HG03139 (cell line): Measurements from ENCODE around the gene COL4A2.
"Not testable (repeated sequence)": the region's sequence is repeated elsewhere in the genome, so short reads cannot be mapped to it uniquely, and the experiment has no call there.

Experiments
- ATAC-seq: cut with Tn5 transposase; IDR thresholded peaks from one replicate; pipeline ENCODE4 v1.9.1; 2021; ENCODE audit not compliant: unreplicated experiment

The COL4A2 gene

DNA sequence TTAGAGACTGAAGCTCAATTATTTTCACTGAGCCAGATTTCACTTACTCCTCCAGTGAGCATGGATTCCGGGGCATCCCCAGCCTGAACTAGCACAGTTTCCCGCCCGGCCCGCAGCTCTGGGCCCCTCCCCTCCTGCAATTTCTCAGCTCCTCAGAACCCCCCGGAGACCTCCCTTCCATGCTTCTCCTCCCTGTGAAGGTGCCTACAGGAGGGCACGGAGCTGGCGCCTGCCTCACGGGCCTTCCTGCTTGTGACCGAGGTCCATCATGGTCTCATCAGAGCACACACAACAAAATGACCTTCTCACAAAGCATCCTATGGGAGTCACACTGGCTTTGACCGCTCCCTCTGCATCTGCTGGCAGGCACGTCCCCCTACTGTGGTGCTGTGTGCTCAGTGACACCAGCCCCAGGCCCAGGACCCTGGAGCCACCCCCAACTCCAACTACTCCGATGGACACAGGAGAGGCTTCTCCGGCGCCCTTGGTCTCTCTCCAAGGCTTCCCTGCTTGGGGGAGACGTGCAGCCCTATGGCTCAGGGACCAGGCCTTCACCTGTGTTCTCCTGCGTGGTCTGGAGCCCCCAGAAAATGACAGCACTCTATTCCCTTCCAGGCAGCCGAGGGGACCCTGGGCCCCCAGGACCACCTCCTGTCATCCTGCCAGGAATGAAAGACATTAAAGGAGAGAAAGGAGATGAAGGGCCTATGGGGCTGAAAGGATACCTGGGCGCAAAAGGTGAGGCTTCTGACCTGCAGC is 177.4 kb downstream of the COL4A2 start:
- no peak for ATAC-seq

DNA sequence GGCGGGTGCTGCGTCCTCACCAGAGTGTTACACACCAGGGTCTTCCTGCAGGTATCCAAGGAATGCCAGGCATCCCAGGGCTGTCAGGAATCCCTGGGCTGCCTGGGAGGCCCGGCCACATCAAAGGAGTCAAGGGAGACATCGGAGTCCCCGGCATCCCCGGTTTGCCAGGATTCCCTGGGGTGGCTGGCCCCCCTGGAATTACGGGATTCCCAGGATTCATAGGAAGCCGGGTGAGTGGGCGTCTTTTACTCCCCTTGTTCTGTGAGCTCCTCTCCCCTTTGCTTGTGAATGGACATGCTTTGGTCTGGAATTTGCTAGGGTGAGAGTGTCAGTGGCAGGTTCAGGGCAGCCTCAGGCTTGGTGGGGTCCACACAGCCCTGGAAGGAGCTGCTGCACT is 178.5 kb downstream of the COL4A2 start:
- no peak for ATAC-seq

DNA sequence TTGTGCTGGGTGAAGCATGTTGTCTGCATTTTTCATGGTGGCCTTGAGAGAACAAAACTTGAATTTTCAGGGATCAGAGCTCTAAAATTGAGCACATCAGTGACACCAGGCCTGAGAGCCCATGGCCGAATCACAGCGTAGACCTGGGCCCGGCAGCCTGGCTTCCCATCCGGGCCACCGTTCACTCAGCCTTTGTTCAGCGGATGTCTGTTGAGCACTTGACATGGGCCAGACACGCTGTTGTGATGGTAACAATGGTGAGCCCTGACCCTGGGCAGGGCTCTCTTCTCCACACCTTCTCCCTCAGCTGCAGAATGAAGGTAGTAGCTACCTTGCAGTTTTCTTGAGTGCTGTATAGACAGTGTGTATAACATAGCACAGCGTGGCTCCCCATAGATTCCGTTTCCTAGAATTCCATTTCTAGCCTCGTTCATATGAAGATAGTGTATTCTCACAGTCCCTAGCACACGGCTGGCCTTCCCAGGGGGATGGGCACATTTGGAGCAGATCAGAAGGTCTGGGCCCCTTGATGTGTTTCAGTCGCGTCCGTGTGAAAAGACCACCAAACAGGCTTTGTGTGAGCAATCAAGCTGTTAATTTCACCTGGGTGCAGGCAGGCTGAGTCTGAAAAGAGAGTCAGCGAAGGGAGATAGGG is 179.1 kb downstream of the COL4A2 start:
- no peak for ATAC-seq

DNA sequence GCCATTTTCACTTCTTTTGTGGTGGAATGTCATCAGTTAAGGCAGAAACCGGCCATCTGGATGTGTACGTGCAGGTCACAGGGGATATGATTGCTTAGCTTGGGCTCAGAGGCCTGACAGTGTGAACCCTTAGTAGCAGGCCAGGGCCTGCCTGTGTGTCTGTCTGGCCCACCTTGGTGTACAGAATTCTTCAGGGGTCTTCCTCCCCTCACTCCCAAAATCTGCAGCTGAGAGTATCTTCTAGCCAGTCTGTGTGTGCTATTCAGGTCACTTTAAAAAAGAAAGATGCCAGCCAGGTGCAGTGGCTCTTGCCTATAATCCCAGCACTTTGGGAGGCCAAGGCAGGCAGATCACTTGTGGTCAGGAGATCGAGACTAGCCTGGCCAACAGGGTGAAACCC is 179.8 kb downstream of the COL4A2 start:
- ATAC-seq = not testable (repeated sequence)

DNA sequence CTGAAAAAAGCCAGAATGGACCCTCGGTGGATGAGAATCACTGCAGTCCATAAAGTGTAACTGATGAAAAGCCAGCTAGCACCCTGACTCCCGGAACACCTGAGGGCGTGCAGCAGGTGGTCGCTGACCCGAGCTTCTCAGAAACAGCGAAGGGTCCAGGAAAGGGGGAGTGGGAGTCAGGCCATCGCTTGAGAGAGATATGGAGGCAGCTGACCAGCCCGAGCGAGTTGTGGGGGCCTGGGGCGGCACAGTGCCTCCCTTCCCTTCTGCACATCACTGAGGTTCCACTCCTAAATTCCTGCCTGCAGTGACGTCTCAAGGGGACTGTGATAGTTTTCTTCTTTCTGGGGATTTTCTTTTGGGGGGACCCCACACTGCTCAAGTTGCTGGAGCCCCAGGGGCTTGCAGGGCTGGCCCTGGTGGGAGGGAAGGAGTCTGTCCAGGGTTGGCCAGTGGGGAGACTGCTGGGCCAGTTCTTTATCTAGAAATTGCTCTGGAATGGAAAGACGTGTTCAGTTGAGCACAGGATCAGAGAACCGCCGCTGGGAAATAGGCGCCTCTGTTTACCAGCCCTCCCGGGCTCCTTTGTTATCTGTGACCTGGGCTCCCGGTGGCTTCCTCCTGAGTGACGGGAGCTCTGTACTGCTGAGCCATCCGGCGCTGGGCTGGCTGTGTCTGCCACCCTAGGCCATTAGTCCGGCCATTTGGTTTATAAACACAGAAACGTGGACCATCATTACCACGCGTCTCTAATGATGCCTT is 183.1 kb downstream of the COL4A2 start:
- no peak for ATAC-seq

DNA sequence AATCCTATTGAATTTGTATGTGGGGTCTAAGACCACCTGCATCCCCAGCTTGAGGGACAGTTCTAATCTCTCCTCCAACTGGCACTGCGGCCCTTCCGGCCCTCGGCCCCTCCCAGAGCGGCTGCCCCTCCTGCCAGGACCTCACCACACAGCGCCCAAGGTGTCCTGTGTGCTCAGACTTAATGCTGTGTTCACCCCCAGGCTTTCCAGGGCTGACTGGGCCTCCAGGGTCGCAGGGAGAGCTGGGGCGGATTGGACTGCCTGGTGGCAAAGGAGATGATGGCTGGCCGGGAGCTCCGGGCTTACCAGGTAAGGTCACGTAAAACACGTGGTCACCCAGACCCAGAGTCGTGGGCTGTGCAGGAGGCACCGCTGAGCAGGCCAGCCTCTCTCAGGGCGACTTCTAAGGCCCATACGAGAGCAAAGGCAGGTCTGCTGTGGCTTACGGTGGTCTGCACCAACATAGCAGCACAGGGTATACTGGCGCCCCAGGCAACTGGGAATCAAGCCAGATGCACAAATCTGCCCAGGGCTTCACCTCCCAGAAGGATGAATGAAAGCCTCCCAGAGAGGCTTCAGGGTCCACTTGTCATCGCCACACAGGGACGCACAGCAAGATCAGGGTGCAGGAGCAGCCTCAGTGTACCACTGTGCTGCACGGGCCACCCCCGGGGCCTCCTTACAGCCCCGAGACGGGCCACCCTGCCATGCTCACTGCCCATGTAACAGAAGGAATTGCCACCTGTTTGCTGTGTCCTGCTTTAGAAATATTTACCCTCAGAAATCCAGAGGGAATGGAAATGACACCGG is 185.0 kb downstream of the COL4A2 start:
- ATAC-seq = no peak

DNA sequence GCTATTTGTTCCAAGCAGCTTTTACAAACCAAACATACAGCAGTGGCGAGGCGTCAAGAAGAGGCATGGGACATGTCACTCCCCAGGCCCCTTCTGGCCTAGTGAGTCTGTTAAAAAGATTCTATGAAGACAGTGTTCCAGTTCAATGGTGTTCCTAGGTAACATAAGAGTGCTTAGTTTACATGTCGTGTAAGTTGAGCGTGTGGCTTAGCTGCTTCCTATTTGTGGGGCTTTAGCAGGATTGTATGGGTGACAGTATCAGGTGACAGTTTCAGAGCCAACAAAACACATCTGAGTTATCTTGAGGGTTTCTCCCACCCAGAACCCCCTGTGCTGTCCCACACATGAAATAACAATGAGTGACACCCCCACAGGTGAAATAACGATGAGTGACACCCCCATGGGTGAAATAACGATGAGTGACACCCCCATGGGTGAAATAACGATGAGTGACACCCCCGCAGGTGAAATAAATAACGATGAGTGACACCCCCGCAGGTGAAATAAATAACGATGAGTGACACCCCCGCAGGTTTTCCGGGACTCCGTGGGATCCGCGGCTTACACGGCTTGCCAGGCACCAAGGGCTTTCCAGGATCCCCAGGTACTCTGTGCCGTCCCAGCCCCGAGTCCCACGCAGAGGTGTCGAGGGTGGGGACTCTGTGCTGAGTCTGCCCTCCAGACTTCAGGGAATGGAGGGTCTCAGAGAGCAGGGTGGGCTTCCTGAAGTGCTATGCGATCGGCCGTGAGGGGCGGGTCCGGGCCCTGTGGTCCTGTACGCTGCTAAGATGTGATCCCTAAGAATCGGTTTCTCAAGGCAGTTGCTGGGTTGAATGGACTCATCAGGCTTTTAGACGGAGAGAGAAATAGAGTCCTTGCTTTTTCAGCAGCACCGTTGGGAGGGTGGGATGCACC is 185.9 kb downstream of the COL4A2 start:
- ATAC-seq = no peak

DNA sequence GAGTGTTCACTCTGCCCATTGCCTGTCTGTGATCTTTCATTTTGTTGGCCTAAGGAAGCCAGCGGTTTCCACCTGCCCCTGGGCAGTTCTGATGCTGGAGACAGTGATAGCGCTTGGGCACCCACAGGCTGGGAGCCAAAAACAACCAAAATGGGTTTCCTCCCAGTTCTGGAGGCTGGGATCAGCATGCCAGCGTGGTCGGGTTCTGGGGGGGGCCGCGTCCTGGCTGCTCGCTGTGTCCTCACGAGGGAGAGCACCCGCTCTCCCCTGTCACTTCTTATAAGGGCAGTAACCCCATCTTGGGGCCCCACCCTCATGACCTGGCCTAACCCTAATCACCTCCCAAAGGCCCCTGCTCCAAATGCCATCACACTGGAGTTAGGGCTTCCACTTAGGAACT is 186.5 kb downstream of the COL4A2 start:
- no peak for ATAC-seq

DNA sequence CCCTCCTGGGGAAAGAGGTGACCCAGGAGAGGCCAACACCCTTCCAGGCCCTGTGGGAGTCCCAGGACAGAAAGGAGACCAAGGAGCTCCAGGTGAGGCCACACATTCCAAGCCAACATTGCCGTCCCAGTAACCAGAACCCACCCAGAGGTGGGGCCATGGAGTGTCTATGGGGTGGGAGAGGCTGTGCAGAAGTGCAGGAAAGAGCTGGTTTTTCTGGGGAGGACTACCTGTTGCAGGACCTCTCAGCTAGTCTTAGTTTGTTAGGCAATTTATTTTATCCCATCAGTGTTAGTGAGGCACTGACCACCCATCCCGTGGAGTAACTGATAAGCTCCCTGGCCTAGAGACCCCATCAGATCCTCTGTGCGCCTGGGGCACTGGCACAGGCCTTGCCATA is 188.3 kb downstream of the COL4A2 start:
- ATAC-seq = no peak

DNA sequence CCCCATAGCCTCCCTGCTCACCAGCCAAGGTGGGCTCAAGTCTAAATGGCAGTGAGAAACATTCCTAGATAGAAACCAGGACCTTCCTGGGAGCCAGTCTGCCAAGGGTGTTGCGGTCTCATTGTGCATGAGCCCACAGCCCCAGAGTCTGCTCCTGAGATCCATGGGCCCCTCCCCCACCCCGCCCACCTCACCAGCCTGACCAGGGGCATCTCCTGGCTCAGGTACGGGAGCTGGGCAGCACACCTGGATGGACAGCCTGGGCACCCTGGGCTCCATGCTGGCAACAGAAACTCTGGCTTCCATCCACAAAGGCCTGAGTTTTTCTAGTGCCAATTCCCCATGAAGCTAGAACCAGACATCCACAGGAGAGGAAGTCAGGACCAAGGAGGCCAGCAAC is 188.8 kb downstream of the COL4A2 start:
- ATAC-seq = no peak

DNA sequence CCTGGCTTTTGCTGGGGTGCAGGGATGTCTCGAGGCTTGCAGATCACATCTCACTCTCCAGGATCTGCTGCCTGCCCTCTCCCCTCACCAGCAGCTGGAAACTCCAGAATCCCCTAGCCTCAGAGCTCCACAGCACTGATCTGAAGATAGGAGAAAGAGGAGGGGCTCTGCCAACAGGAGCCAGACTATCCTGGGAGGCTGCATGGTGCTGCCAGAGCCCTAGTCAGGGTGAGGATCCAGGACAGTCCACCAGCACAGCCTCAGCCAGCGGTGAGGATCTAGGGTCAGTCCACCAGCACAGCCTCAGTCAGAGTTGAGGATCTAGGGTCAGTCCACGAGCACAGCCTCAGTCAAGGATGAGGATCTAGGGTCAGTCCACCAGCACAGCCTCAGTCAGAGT is 189.2 kb downstream of the COL4A2 start:
- ATAC-seq = no peak

DNA sequence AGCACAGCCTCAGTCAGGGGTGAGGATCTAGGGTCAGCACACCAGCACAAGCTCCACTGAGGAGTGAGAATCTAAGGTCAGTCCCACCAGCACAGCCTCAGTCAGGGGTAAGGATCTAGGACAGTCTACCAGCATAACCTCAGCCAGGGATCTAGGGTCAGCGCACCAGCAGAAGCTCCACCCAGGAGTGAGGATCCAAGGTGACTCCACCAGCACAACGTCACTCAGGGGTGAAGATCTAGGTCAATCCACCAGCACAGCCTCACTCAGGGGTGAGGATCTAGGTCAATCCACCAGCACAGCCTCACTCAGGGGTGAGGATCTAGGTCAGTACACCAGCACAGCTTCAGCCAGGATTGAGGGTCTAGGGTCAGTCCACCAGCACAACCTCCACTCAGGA is 189.9 kb downstream of the COL4A2 start:
- ATAC-seq = no peak

DNA sequence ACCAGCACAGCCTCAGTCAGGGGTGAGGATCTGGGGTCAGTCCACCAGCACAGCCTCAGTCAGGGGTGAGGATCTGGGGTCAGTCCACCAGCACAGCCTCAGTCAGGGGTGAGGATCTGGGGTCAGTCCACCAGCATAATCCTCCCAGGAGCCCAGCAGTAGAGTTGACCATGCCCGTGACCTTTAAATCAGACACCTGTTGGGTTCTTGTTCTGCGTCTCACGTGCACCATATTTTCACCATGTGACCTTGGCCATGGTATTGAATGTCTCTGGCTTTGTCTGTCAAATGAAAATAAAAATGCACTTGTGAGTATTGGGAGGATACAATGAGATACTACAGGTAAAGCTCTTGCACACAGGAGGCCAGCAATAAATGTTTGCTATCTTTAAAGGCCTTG is 190.8 kb downstream of the COL4A2 start:
- ATAC-seq = not testable (repeated sequence)

DNA sequence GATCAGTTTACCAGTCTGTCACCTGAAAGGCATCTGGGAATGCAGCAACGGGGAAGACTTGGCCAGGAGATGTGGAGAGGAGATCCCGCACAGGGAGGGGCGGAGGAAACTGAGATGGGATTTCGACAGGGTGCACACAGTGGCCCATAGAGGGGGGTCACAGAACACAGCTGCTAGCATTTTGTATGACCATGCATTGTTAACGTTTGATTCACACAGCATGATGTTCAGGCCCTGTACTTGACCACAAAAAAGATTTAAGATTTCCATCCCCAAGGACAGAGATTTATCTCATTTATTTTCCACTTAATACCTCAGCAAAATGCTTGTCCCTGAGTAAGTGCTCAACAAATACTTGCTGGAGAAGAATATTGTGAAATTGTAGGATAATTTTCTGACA is 191.2 kb downstream of the COL4A2 start:
- ATAC-seq = no peak

DNA sequence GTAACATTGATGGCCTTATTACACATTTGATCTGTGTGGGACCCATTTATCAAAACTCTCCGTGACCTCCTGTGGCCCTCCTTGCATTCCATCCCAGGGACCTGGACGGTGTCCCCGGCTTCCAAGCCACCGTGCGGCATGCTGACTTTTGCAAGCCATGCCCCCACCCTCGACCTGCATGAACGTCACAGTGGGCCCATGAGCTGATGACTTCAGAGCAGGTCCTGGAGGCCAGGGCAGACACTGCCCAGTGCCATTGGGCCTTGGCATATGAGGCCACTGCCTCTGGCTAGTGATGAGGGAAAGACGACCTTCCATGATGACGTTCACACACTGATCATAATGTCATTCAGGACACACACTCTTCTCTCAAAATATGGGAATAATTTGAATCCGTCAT is 191.7 kb downstream of the COL4A2 start:
- ATAC-seq = no peak

DNA sequence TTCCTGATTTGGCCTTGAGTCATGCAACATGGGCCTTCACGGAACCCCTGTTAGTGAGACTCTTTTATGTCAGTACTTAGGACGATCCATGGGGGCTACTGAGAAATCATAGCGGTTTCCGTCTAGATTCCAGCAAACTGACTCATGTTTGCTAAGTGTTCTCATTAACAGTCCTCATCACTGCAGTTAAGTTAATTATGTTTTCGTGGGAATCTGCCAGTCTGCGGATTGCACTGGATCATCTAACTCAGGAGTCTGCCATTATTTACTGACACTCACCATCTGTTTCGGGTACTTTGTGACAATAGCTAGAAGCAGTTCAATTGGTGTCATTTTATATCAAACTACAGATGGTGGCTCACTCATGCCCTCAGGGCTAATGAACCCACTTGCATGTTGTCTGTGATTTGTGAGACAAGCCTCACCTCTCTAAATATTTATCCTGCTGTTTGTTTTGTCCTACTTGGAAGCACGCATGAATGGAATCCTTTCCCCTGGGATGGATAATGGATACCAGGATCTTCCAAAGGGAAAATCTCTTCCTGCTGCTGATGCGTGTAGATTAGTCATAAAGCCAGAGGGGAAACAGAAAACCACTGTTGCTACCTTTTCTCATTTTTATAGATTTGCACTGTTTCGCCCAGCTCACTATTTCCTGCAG is 192.7 kb downstream of the COL4A2 start:
- ATAC-seq = no peak

DNA sequence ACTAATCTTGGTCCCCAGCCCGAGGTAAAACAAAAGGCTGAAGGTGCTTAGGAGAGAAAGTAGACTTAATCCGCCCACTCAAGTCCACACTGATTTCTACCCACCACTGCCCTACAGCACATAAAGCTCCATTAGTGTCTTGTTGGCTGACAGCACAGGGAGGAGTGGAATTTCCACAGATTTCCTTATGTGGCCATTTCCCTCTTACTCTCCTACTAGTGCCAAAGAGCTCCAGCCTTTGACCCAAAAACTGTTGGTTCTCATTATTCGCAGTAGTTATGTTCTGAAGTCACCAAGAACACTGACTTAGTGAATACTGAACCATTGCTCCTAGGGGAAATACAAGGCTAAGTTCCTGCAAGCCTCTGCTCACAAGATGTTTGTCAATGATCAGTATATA is 193.3 kb downstream of the COL4A2 start:
- ATAC-seq = no peak

DNA sequence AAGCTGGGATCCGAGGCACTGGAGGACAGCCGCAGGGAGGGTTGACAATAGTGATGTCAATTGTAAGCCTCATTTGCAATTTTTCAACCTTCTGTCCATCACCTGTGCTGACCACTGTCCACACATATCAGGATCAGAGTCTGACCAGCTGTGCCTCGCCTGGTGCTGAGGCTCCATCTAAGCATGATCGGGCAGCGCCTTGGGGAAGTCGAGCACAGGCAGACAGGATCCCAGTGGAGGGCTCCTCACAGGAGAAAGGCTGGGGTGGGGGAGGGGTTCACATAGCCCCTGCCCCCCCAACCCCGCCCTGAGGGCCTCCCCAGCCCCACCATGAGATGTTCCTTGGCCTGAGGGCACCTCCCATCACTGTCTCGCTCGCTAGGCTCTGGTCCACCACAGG is 194.1 kb downstream of the COL4A2 start:
- ATAC-seq = no peak

DNA sequence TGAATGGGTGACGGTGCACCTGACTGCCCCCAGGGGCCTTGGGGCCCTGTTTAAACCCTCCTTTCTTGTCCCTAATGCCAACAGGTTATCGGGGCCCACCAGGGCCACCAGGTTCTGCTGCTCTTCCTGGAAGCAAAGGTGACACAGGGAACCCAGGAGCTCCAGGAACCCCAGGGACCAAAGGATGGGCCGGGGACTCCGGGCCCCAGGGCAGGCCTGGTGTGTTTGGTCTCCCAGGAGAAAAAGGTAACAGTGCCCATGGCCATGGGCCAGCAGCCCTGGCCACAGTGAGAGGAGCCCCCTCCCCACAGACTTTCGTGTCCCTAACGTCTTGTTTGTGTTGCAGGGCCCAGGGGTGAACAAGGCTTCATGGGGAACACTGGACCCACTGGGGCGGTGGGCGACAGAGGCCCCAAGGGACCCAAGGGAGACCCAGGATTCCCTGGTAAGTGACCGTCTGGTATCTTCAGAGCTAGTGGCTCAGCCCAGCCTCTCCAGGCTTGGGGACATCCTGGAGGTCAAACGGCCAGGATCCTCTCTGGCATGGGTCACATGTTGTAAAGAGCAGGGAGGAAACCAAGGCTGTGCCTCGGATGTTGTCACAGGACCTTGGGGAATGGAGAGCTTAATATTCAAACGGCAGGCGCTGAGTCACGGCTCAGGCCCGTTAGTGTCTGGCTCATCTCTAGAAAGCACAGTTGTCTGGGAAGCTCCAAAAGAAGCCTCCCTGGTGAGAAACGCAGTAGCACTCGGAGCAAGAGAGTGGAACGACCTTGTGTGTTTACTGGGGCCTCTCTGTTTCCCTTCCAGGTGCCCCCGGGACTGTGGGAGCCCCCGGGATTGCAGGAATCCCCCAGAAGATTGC is 196.2 kb downstream of the COL4A2 start:
- no peak for ATAC-seq
